GM12874 (cell line): Measurements from ENCODE around the gene HDAC11.

Experiments
- CTCF ChIP-seq: IDR thresholded peaks from 2 replicates; pipeline ENCODE4 v1.5.1; 2011; ENCODE audit warnings: low read depth, mild to moderate bottlenecking, control low read depth, low read length, moderate library complexity; ENCODE audit not compliant: insufficient read depth

Gene HDAC11

DNA sequence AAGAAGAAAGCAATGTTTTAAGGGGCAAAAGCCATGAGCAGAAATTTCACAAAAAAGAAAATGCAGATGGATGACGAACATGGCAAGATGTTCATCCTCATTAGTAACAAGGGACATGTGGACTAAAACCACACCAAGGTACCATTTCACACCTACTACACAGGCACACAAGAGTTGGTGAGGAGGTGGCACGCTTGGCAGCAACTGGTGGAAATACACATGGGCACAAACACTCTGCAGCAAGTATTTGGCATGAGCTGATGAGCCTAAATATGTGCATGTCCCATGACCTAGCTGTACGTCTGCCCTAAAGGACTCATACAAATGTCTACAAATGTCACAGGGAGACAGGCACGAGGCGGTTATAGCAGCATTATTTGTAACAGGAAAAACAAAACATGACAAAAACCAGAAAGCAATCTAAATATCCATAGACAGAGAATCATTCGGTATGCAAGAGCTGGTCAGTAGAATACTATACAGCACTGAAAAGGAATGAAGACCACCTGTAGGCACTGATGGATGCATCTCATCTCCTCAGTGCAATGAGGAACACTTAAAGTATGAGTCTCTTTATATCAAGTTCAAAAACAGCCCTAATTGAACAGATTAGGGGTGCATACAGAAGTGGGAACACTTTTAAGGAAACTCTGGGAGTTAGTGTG is 57.3 kb downstream of the HDAC11 start:
- no peak for TF ChIP-seq CTCF

DNA sequence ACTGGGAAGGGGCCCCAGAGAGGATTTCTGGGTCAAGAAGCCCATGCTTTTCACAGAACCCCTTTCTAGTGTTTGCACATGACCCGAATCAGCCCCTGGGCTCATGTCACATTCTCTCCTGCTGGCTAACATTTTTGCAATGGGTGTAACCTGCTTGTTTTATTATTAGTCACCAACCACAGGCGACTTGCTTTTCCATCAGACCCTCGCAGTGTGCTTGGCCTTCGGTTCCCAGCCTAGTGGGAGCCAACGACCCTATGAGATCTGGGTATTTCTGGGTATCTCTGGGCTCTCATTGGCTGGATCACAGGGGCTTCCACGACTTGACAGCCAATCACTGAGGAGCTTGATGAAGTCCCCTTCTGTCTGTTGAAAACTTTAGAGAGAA is 57.8 kb downstream of the HDAC11 start:
- TF ChIP-seq CTCF = no peak

- TF ChIP-seq CTCF = no peak
These were observed 58.6 kb downstream of the HDAC11 start for GRCh38 chr3:13538520-13539291.

- no peak for TF ChIP-seq CTCF
These were observed 59.2 kb downstream of the HDAC11 start for GRCh38 chr3:13539292-13539638.

- no peak for TF ChIP-seq CTCF
These were observed 59.6 kb downstream of the HDAC11 start for GRCh38 chr3:13539671-13540070.

GRCh38 chr3:13540297-13540995 is 60.3 kb downstream of the HDAC11 start:
- TF ChIP-seq CTCF = no peak

DNA sequence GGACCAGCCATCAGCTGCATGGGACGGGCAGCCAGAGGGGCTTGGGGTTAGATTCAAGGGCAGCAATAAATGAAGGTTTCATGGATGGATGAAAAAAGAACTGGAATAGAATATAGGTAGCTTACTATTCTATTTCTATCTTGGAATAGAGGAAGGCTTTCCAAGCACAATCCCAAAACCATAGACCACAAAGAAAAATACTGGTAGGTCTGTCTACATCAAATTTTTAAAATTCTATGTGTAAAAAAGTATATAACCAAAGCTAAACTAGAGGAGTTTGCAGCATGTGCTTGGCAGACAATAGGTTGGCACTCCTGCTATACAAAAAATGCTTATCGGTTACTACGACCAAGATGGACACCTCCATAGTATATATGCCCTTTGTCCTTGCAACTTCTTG is 61.6 kb downstream of the HDAC11 start:
- no peak for TF ChIP-seq CTCF
